Skeletal muscle tissue (tissue), 4 donors: ENCODE results near the gene C18orf32. TPM values are rescaled to one million over a fixed set of nuclear protein-coding genes. Genes with fewer than 3 reads are reported as not detected.
"Not testable (repeated sequence)": the region's sequence is repeated elsewhere in the genome, so short reads cannot be mapped to it uniquely, and the experiment has no call there.

ENCODE experiments used
- H3K27ac ChIP-seq: one replicate; pipeline ENCODE4 v1.7.0; 2013; ENCODE audit warnings: mild to moderate bottlenecking, low read depth, low read length, inconsistent platforms
- H3K27me3 ChIP-seq, 3 donors: one replicate each; pipeline ENCODE4 v1.7.0; 2013; ENCODE audit warnings: low read length in 3 of 3; ENCODE audit not compliant: control insufficient read depth in 3 of 3, insufficient read depth in 3 of 3
- H3K36me3 ChIP-seq, 3 donors: one replicate each; pipeline ENCODE4 v1.7.0; 2013; ENCODE audit warnings: low read length in 3 of 3; ENCODE audit not compliant: control insufficient read depth in 3 of 3, insufficient read depth in 3 of 3
- H3K4me1 ChIP-seq, 3 donors: one replicate each; pipeline ENCODE4 v1.7.0; 2013; ENCODE audit warnings: low read length in 3 of 3, mild to moderate bottlenecking in 3 of 3; ENCODE audit not compliant: control insufficient read depth in 3 of 3, insufficient read depth in 3 of 3
- H3K4me3 ChIP-seq, 3 donors: one replicate each; pipeline ENCODE4 v1.7.0; 2013; ENCODE audit warnings: low read length in 3 of 3
- H3K9ac ChIP-seq, 3 donors: one replicate each; pipeline ENCODE4 v1.7.0; 2013; ENCODE audit warnings: low read length in 3 of 3, mild to moderate bottlenecking in 3 of 3, moderate library complexity in 2 of 3, low read depth in 1 of 3
- H3K9me3 ChIP-seq, 3 donors: one replicate each; pipeline ENCODE4 v1.7.0; 2013; ENCODE audit warnings: low read length in 3 of 3; ENCODE audit not compliant: control insufficient read depth in 3 of 3
- total RNA-seq: library from RNA; depleted of rRNA; stranded (reverse); fragments of >200 nt; gene quantifications from one replicate; pipeline ENCODE4 v1.2.3, GENCODE V29; 2014
- donor health status: Osteomylitis.

The C18orf32 gene
- total RNA-seq, 1 donor from 2014 or later, result 4.7 TPM

DNA sequence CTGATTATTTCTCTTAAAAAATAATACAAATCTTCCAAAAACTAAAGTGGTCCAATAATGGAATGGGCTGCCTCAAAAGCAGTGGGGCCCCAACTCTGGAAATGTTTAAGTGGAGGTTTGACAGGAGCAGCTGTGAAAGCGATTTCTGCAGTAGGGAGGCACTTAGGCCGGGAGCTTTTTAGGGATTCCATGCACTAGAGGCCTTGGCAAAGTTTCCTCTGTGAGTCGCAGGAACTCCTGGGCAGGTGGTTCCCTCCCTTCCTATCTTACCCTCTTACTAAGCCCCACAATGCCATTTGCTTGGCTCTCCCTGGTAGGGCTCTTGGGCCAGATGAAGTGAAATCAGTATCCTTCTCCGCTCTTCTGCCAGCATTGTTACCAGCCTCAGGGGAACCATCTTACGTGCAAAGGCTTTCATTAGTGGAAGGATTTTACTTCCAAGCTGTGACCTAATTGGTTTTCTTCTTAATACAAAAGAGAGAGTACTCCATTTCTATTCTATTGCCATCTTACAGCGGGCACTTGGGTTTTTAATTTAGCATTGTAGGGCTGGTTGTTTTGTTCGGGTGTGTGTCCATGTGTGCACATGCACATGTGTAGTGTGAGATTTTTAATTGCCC is 34.3 kb upstream of the C18orf32 start:
- H3K9ac ChIP-seq, result no peak overlapping the region
- no peaks in the 10 kb centered on the region for H3K36me3 ChIP-seq
- H3K4me3 ChIP-seq, result no peak overlapping the region
- H3K9me3 ChIP-seq, result no peaks in the 10 kb centered on the region
- H3K4me1 ChIP-seq, result no peaks in the 10 kb centered on the region
- H3K27ac ChIP-seq, result no peak overlapping the region
- H3K27me3 ChIP-seq, result no peaks in the 10 kb centered on the region

- no peaks in the 10 kb centered on the region for H3K27me3 ChIP-seq
- H3K4me3 ChIP-seq, result no peak overlapping the region
- H3K9ac ChIP-seq, result no peak overlapping the region
- H3K9me3 ChIP-seq, result no peaks in the 10 kb centered on the region
- H3K27ac ChIP-seq, result no peak overlapping the region
- no peaks in the 10 kb centered on the region for H3K36me3 ChIP-seq
- H3K4me1 ChIP-seq, result no peaks in the 10 kb centered on the region
Measured at GRCh38 chr18:49520661-49521145, 33.7 kb upstream of the C18orf32 start.

DNA sequence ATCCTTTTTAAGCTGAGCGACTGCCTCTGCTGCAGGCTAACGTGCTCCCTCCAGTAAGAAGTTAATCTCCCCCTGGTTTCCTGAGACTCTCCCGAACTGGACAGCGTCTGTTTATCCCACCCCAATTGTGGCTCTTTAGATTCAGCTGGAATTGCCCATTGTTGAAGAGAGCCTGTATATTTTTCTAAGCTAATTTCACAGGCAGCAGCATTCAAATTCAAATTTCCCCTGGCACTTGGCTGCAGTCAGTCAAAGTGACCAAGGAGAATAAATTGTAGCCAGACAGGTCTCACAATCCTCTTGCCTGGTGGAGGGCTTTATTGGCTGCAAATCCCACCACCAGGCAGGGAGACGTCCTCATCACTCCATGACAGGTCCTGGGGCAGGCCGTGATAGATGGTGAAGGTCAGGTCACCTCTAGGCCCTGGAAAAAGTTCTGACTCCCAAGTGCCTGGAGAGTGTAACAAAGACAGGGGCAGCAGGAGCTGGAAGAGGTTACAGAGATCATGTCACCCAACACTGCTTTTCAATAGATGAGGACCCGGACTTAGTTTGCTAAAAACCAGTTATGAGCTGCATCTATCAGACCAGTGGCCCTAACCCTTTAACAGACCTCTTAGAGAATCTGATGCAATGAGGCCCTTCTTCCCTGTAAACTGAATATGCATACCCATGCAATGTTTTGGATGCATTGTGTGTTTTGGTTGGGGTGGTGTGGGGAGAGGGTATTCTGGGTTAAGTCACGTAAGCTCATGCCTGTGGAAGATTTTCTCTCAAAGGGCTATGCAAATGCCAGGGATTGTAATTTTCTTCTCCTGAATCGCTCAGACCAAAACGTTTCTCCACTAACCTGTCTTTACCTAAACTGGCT is 32.3 kb upstream of the C18orf32 start:
- H3K36me3 ChIP-seq, result no peaks in the 10 kb centered on the region
- no peak overlapping the region for H3K27ac ChIP-seq
- H3K4me3 ChIP-seq, result no peak overlapping the region
- H3K9ac ChIP-seq, result no peak overlapping the region
- no peaks in the 10 kb centered on the region for H3K9me3 ChIP-seq
- no peaks in the 10 kb centered on the region for H3K27me3 ChIP-seq
- H3K4me1 ChIP-seq, result no peaks in the 10 kb centered on the region

DNA sequence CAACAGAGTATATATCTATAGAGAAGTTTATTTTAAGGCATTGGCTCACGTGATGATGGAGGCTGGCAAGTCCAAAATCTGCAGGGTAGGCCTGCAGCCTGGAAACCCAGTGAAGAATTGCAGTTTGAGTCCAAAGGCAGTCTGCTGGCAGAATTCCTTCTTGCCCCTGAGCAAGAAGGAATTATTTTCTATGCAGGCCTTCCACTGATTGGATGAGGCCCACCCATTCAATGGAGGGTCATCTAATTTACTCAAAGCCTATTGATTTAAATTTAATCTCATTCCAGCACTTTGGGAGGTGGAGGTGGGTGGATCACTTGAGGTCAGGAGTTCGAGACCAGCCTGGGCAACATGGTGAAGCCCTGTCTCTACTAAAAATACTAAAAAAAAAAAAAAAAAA is 30.4 kb upstream of the C18orf32 start:
- Histone ChIP-seq H3K9ac (no peak overlapping the region), H3K27me3 (no peaks in the 10 kb centered on the region), H3K4me1 (no peaks in the 10 kb centered on the region), H3K36me3 (no peaks in the 10 kb centered on the region), H3K4me3 (no peak overlapping the region), H3K9me3 (no peaks in the 10 kb centered on the region), H3K27ac (no peak overlapping the region)

DNA sequence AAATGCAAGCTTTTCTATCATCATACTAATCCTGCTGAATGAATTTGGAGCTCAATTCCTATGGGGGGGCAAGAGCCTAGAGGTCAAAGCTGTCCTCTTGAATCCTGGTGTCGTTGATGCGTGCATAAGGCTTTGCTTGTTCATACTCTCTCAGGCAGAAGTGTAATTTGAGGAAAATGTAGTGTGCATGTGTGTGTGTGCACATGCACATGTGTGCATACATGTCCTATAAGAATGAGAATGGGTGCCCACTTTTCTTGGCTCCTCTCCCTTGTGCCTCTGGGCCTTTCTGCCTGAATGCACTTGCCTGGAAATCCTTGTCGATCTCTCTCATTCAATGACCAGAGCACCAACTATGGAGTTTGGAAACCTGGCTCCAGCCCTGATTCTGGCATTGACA is 28.5 kb upstream of the C18orf32 start:
- Histone ChIP-seq H3K36me3 (no peaks in the 10 kb centered on the region), H3K4me1 (no peaks in the 10 kb centered on the region), H3K9ac (no peak overlapping the region), H3K9me3 (no peaks in the 10 kb centered on the region), H3K4me3 (no peak overlapping the region), H3K27ac (no peak overlapping the region), H3K27me3 (no peaks in the 10 kb centered on the region)

DNA sequence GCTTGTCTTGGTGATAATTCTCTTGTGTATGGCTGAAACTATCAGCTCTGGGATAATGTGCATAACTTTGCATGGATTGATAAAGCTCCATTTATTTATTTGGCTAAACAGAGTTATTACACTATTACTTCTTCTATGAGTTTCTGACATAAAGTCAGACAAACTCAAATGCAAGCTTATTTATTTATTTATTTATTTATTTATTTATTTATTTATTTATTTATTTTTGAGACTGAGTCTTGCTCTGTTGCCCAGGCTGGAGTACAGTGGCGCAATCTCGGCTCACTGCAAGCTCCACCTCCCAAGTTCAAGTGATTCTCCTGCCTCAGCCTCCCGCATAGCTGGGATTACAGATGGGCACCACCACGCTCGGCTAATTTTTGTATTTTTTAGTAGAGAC is 28.0 kb upstream of the C18orf32 start:
- not testable (repeated sequence) for H3K4me3 ChIP-seq, H3K9me3 ChIP-seq, H3K36me3 ChIP-seq, H3K27ac ChIP-seq, H3K4me1 ChIP-seq, H3K9ac ChIP-seq, H3K27me3 ChIP-seq

- no peak overlapping the region for H3K9ac ChIP-seq
- no peak overlapping the region for H3K27ac ChIP-seq
- no peaks in the 10 kb centered on the region for H3K36me3 ChIP-seq
- no peak overlapping the region for H3K4me3 ChIP-seq
- H3K9me3 ChIP-seq, result no peaks in the 10 kb centered on the region
- no peaks in the 10 kb centered on the region for H3K4me1 ChIP-seq
- H3K27me3 ChIP-seq, result no peaks in the 10 kb centered on the region
Measured at GRCh38 chr18:49514577-49514976, 27.5 kb upstream of the C18orf32 start.

DNA sequence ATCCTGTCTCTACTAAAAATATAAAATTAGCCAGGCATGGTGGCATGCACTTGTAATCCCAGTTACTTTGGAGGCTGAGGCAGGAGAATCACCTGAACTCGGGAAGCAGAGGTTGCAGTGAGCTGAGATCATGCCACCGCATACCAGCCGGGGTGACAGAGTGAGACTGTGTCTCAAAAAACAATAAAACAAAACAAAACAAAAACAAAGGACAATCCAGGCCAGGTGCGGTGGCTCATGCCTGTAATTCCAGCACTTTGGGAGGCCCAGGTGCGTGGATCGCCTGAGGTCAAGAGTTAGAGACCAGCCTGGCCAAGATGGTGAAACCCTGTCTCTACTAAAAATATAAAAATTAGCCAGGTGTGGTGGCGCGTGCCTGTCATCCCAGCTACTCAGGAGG is 25.8 kb upstream of the C18orf32 start:
- not testable (repeated sequence) for H3K27ac ChIP-seq, H3K4me1 ChIP-seq, H3K27me3 ChIP-seq, H3K9me3 ChIP-seq, H3K36me3 ChIP-seq, H3K9ac ChIP-seq, H3K4me3 ChIP-seq

GRCh38 chr18:49510393-49511115 is 23.5 kb upstream of the C18orf32 start:
- H3K36me3 ChIP-seq, result no peaks in the 10 kb centered on the region
- no peak overlapping the region for H3K9ac ChIP-seq
- H3K4me3 ChIP-seq, result no peak overlapping the region
- no peaks in the 10 kb centered on the region for H3K4me1 ChIP-seq
- H3K27ac ChIP-seq, result no peak overlapping the region
- H3K27me3 ChIP-seq, result peaks cover 0 to 5% (median 0%) of the 10 kb centered on the region in 3 donors
- H3K9me3 ChIP-seq, result no peaks in the 10 kb centered on the region

DNA sequence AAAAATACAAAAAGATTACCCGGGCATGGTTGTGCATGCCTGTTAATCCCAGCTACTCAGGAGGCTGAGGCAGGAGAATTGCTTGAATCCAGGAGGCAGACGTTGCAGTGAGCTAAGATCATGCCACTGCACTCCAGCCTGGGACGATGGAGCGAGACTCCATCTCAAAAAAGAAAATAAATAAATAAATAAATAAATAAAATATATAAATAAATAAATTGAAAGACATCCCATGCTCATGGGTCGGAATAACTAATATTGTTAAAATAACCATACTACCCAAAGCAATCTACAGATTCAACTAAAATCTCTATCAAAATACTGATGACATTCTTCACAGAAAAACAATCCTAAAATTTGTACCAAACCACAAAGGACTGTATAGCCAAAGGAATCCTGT is 19.4 kb upstream of the C18orf32 start:
- not testable (repeated sequence) for H3K27ac ChIP-seq, H3K27me3 ChIP-seq, H3K36me3 ChIP-seq, H3K4me1 ChIP-seq, H3K9me3 ChIP-seq, H3K4me3 ChIP-seq, H3K9ac ChIP-seq
